Bronchial epithelial cell (primary cell): ENCODE measurements around the gene ARHGEF10L. TPM values are rescaled to one million over a fixed set of nuclear protein-coding genes. Genes with fewer than 3 reads are reported as not detected.

Source experiments
- DNase-seq: peaks from one replicate; pipeline ENCODE4 v3.0.0-alpha.2; 2010; ENCODE audit warnings: low read depth
- FAIRE-seq: peaks from 2 replicates; lab custom pipeline; 2011; peaks lifted over from hg19 to GRCh38; lab: Jason Lieb, UNC
- H3K27me3 ChIP-seq: 2 replicates; pipeline ENCODE4 v1.5.1; 2011; ENCODE audit warnings: low read length; ENCODE audit not compliant: control insufficient read depth, insufficient read depth
- H3K36me3 ChIP-seq: 2 replicates; pipeline ENCODE4 v1.5.1; 2011; ENCODE audit warnings: low read length; ENCODE audit not compliant: control insufficient read depth, insufficient read depth
- H3K4me3 ChIP-seq: 2 replicates; pipeline ENCODE4 v1.5.1; 2011; ENCODE audit warnings: mild to moderate bottlenecking, low read depth, low read length, control low read depth
- CTCF ChIP-seq: IDR thresholded peaks from 2 replicates; pipeline ENCODE4 v1.5.1; 2011; ENCODE audit warnings: mild to moderate bottlenecking, moderate library complexity, low read length, control low read depth, inconsistent platforms; ENCODE audit not compliant: insufficient read depth, severe bottlenecking
- total RNA-seq: library from RNA; depleted of rRNA; stranded (reverse); fragments of >200 nt; gene quantifications from 2 replicates; pipeline ENCODE4 v1.2.1, GENCODE V29; 2014

ARHGEF10L gene
- total RNA-seq, 1 donor from 2014 or later = 6.3 TPM

GRCh38 chr1:17570228-17570627, 30.7 kb downstream of the ARHGEF10L start:
- no peak for TF ChIP-seq CTCF
- Histone ChIP-seq H3K4me3 (no peak overlapping the region), H3K36me3 (no peaks in the 10 kb centered on the region), H3K27me3 (no peaks in the 10 kb centered on the region)
- FAIRE-seq = no peak
- DNase-seq = no peak

GRCh38 chr1:17572264-17572985, 32.9 kb downstream of the ARHGEF10L start:
- H3K4me3 ChIP-seq = no peak overlapping the region
- FAIRE-seq = peak; percentile 50
- H3K36me3 ChIP-seq = no peaks in the 10 kb centered on the region
- TF ChIP-seq CTCF = peak; percentile 35
- H3K27me3 ChIP-seq = no peaks in the 10 kb centered on the region
- DNase-seq = no peak

GRCh38 chr1:17573518-17574041, 34.1 kb downstream of the ARHGEF10L start:
- H3K27me3 ChIP-seq = no peaks in the 10 kb centered on the region
- H3K36me3 ChIP-seq = no peaks in the 10 kb centered on the region
- FAIRE-seq (no peak), DNase-seq (no peak)
- no peak for TF ChIP-seq CTCF
- H3K4me3 ChIP-seq = no peak overlapping the region

- Histone ChIP-seq H3K27me3 (no peaks in the 10 kb centered on the region), H3K4me3 (no peak overlapping the region), H3K36me3 (no peaks in the 10 kb centered on the region)
- no peak for DNase-seq
- TF ChIP-seq CTCF = peak; percentile 21
- FAIRE-seq = no peak
These were observed 35.0 kb downstream of the ARHGEF10L start for GRCh38 chr1:17574516-17574915.

- H3K27me3 ChIP-seq = no peaks in the 10 kb centered on the region
- H3K4me3 ChIP-seq = no peak overlapping the region
- DNase-seq (no peak), FAIRE-seq (no peak)
- no peak for TF ChIP-seq CTCF
- no peaks in the 10 kb centered on the region for H3K36me3 ChIP-seq
These were observed 36.5 kb downstream of the ARHGEF10L start for GRCh38 chr1:17575797-17576518.
